ENCODE data around the gene ARMH4.

ARMH4 gene

DNA sequence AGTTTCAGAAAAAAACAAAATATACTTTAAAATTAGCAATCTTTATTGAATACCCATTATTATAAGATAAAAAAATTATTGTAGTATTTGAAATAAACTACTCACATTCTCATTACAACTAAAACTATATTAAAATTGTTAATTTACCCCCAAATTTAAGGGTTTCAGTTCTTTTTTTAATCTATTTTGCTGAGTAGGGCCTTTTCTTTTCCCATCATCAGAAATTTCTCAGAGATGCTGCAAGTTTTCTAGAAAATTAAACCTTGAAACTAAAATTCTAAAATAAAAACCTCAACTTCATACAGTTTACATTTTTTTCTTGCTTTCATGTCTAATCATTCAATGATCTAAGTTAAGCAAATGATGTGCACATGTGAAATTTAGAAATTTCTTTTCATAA, 10.1 kb downstream of the ARMH4 start:
- no peaks in the 10 kb centered on the region for H3K27me3 ChIP-seq (ENCODE audit: insufficient read depth, low read depth, severe bottlenecking)
- no peaks in the 10 kb centered on the region for H3K36me3 ChIP-seq
- DNase-seq: no peak
- H3K27ac ChIP-seq: no peak overlapping the region
- TF ChIP-seq, protein P1, sequence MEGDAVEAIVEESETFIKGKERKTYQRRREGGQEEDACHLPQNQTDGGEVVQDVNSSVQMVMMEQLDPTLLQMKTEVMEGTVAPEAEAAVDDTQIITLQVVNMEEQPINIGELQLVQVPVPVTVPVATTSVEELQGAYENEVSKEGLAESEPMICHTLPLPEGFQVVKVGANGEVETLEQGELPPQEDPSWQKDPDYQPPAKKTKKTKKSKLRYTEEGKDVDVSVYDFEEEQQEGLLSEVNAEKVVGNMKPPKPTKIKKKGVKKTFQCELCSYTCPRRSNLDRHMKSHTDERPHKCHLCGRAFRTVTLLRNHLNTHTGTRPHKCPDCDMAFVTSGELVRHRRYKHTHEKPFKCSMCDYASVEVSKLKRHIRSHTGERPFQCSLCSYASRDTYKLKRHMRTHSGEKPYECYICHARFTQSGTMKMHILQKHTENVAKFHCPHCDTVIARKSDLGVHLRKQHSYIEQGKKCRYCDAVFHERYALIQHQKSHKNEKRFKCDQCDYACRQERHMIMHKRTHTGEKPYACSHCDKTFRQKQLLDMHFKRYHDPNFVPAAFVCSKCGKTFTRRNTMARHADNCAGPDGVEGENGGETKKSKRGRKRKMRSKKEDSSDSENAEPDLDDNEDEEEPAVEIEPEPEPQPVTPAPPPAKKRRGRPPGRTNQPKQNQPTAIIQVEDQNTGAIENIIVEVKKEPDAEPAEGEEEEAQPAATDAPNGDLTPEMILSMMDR (IDR thresholded peaks at IDR 0.05; ENCODE audit: low read depth, low read length): no peak
- H3K4me3 ChIP-seq (ENCODE audit: low read depth, low read length): no peak overlapping the region
- H3K9me3 ChIP-seq (ENCODE audit: severe bottlenecking): no peaks in the 10 kb centered on the region

DNA sequence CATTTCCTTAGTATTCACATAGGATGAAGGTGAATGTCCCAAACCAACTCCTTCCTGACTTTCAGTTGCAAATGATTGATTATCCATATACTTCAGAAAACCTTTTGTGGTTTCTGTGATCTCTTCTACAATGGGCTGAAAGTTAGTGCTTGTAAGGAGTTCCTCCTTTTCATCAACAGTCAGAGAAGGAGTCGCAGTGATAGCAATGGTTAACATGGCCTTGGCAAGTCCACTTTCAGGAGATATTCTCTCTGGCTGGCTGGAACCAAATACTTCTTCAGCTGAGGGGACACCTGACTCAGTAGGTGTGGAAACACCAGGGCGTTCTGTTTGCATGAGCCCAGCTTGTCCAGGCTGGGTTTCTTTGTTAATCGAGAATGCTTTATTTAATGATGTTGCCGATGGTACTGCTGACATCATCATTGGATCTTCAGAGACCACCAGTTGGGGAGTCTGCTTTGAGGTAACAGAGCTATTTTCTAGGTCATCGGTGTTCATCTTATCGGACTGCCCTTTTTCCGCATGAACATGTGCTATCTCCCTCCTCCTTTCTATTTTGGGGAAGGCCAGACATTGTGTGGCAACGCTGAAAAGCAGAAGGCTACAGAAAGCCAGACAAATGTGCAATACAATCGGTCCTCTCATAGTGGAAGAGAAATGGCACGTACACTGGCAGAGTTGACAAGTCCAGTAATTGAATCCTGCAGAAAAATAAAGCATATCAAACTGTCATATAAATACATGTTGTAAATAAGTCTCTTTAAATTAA, 13.1 kb downstream of the ARMH4 start:
- no peak overlapping the region for H3K27ac ChIP-seq
- H3K27me3 ChIP-seq (ENCODE audit: insufficient read depth, low read depth, severe bottlenecking): no peaks in the 10 kb centered on the region
- DNase-seq: no peak
- TF ChIP-seq, protein P1 (IDR thresholded peaks at IDR 0.05; ENCODE audit: low read depth, low read length): no peak
- no peaks in the 10 kb centered on the region for H3K9me3 ChIP-seq (ENCODE audit: severe bottlenecking)
- no peak overlapping the region for H3K4me3 ChIP-seq (ENCODE audit: low read depth, low read length)
- no peaks in the 10 kb centered on the region for H3K36me3 ChIP-seq

DNA sequence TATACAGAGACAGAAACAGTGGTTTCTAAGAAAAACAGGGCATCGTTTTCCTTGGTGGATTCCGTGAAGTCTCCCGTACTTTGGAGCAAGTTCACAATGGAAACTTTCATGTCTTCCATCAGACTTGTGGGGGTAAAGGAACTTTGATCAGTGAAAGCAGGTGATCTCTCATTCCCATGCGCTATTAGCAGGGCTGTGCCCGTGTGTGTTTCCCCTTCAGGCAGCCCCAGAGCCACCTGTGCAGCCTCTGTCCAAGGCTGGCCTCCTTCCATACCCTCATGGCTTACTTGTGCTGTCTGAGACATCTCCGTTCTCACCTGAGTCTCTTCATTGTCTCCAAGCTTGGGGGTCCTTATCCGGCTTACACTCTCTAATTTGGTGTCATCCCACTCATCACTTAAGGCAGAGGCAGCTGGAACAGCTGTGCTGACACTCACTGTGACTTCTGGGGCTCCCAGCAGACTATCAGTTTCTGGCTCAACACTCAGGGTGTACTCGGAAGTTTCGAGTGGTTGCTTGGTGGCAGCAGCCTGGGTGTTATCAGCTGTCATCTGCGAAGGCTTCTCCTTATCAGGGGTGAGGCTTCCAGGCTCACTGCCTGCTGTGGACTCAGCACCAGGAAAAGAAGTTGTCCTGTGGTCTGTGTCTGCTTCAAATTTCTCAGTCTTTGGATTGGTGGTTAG, 13.8 kb downstream of the ARMH4 start:
- H3K4me3 ChIP-seq (ENCODE audit: low read depth, low read length): no peak overlapping the region
- H3K27ac ChIP-seq: no peak overlapping the region
- TF ChIP-seq, protein P1 (IDR thresholded peaks at IDR 0.05; ENCODE audit: low read depth, low read length): no peak
- no peaks in the 10 kb centered on the region for H3K9me3 ChIP-seq (ENCODE audit: severe bottlenecking)
- no peaks in the 10 kb centered on the region for H3K27me3 ChIP-seq (ENCODE audit: insufficient read depth, low read depth, severe bottlenecking)
- no peaks in the 10 kb centered on the region for H3K36me3 ChIP-seq
- no peak for DNase-seq

DNA sequence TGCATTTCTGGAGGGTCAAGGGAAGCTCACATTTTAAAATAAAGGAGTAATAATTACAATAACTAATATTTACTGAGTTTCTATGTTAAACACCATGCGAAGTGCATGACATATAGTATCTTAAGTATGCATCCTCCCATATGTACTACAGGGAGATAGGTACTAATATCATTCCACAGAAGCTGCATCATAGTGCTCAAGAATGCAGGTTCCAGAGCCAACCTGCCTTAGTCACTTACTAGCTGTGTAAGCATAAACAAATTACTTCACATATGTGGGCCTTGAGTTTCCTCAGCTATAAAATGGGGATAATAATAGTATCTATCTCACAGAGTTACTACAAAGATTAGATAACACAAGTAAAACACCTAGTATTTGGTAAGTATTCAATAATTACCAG, 18.3 kb downstream of the ARMH4 start:
- TF ChIP-seq, protein P1 (IDR thresholded peaks at IDR 0.05; ENCODE audit: low read depth, low read length): no peak
- H3K27ac ChIP-seq: no peak overlapping the region
- H3K36me3 ChIP-seq: no peaks in the 10 kb centered on the region
- DNase-seq: no peak
- H3K4me3 ChIP-seq (ENCODE audit: low read depth, low read length): no peak overlapping the region
- H3K27me3 ChIP-seq (ENCODE audit: insufficient read depth, low read depth, severe bottlenecking): no peaks in the 10 kb centered on the region
- no peaks in the 10 kb centered on the region for H3K9me3 ChIP-seq (ENCODE audit: severe bottlenecking)

DNA sequence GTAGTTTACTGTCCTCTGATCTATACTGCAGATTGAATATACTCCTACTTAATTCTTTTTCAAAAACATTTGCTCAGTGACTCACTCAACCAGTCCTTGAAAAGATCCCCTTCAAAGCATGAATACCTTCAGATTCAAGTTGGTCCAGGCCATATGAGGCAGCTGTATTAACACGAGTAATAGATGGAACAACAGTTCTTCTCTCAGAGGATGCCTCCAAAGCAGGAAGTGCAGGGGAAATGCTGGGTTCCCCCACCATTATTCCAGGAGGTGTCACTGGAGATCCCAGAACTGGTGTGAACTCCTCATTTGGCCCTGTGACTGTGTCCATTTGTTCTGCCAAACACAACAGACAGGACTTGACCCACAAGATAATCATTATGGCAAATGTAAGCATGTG, 20.6 kb downstream of the ARMH4 start:
- H3K36me3 ChIP-seq: no peaks in the 10 kb centered on the region
- H3K4me3 ChIP-seq (ENCODE audit: low read depth, low read length): no peak overlapping the region
- no peak overlapping the region for H3K27ac ChIP-seq
- TF ChIP-seq, protein P1 (IDR thresholded peaks at IDR 0.05; ENCODE audit: low read depth, low read length): peak; percentile 18; the same call in 1 of the 2 replicates
- H3K27me3 ChIP-seq (ENCODE audit: insufficient read depth, low read depth, severe bottlenecking): no peaks in the 10 kb centered on the region
- peak; percentile 18 for DNase-seq
- peaks cover under 1% of the 10 kb centered on the region for H3K9me3 ChIP-seq (ENCODE audit: severe bottlenecking)

Measured in WERI-Rb-1 (cell line).